22Rv1 (cell line): ENCODE data around the gene UNC5A.

Experiments
- ZFX ChIP-seq: fragments of 450-650 bp; IDR thresholded peaks from 2 replicates; pipeline ENCODE4 v1.6.1; 2017; ENCODE audit warnings: antibody characterized with exemption, borderline replicate concordance
- TF ChIP-seq, protein P1 (sequence below): fragments of 450-650 bp; IDR thresholded peaks from 2 replicates; pipeline ENCODE4 v1.5.1; 2017; ENCODE audit warnings: mild to moderate bottlenecking

DNA sequence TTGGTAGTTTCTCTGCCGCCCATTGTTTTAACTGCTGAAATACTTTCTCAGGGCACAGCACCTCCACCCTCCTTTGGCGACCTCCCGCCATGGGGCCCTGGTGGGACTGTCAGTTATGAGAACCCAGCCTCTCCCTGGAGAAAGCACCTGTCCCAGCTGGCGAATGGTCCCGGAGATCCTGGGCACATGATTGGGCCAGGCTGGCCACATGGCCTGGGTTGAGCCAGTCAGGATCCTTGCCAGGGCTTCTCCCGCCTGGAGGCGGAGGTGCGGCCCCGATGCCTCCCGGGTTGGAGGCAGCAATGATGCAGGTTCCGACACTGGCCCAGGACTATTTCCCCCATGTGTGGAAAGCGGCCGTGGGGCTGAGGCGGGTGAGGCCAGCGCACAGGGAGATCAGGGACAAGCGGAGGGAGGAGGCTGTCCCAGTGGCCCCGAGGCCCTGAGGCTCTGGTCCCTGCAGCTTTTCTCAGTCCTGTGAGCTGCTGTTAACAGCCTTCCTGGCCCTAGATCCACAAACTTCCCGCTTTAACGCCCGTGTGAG, 13.6 kb downstream of the UNC5A start:
- TF ChIP-seq, protein P1, sequence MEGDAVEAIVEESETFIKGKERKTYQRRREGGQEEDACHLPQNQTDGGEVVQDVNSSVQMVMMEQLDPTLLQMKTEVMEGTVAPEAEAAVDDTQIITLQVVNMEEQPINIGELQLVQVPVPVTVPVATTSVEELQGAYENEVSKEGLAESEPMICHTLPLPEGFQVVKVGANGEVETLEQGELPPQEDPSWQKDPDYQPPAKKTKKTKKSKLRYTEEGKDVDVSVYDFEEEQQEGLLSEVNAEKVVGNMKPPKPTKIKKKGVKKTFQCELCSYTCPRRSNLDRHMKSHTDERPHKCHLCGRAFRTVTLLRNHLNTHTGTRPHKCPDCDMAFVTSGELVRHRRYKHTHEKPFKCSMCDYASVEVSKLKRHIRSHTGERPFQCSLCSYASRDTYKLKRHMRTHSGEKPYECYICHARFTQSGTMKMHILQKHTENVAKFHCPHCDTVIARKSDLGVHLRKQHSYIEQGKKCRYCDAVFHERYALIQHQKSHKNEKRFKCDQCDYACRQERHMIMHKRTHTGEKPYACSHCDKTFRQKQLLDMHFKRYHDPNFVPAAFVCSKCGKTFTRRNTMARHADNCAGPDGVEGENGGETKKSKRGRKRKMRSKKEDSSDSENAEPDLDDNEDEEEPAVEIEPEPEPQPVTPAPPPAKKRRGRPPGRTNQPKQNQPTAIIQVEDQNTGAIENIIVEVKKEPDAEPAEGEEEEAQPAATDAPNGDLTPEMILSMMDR, result no peak
- TF ChIP-seq ZFX, result no peak
